Measurements from ENCODE around the gene OR2H2.

Gene OR2H2

DNA sequence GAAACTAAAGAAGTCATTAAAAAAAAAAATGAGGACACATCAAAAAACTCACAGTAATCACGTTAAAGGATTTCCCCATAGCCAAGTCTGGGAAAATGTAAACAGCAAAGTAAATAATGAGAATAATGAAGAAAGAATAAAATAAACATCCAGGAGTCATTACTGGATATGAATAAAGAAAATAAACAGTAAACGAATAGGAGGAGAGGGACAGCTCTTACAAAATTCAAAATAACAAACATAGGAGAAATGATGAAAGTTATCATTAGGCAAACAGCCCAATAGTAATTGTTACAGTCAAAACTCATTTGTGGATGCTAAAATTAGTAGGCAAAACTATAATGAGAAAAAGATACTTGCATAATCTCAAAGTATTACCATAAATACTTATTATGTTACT, 17.4 kb upstream of the OR2H2 start:
- TF ChIP-seq, protein P1, sequence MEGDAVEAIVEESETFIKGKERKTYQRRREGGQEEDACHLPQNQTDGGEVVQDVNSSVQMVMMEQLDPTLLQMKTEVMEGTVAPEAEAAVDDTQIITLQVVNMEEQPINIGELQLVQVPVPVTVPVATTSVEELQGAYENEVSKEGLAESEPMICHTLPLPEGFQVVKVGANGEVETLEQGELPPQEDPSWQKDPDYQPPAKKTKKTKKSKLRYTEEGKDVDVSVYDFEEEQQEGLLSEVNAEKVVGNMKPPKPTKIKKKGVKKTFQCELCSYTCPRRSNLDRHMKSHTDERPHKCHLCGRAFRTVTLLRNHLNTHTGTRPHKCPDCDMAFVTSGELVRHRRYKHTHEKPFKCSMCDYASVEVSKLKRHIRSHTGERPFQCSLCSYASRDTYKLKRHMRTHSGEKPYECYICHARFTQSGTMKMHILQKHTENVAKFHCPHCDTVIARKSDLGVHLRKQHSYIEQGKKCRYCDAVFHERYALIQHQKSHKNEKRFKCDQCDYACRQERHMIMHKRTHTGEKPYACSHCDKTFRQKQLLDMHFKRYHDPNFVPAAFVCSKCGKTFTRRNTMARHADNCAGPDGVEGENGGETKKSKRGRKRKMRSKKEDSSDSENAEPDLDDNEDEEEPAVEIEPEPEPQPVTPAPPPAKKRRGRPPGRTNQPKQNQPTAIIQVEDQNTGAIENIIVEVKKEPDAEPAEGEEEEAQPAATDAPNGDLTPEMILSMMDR (IDR thresholded peaks at IDR 0.05; ENCODE audit: extremely low read depth, missing control alignments): no peak
- DNase-seq (ENCODE audit: low spot score): no peak

DNA sequence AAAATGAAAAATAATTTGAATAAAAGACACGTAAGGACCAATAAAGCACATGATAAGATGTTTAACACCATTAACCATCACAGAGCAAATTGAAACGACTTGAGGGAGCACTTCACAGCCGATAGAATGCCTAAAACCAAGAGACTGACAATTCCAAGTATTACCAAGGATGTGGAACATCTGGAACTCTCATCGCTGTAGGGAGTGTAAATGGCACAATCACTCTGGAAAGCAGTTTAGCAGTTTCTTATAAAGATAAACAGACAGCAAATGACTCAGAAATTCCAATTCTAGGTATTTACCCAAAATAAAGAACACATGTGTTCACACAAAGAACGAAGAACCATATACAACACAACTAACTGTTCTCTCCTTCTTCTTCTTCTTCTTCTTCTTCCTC, 16.9 kb upstream of the OR2H2 start:
- DNase-seq (ENCODE audit: low spot score): no peak
- TF ChIP-seq, protein P1 (IDR thresholded peaks at IDR 0.05; ENCODE audit: extremely low read depth, missing control alignments): no peak

DNA sequence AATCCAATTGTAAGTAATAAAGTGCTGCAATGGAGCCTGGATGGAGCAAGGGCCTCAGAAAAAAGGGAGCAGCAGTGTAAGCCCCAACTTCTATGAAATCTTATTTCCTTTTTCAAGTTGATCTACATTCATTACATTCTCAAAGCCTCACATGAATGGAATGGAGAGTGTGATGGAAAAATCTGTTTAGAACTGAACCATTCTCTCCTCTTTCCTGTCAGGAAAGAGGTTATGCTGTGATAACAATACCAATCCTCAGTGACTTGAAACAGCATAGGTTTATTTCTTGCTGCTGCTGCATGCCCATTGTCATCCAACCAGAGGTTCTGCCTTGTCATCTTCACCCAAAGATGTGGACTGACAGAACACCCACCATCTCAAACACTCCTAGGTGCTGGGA, 8.9 kb upstream of the OR2H2 start:
- TF ChIP-seq, protein P1 (IDR thresholded peaks at IDR 0.05; ENCODE audit: extremely low read depth, missing control alignments): no peak
- DNase-seq (ENCODE audit: low spot score): no peak

DNA sequence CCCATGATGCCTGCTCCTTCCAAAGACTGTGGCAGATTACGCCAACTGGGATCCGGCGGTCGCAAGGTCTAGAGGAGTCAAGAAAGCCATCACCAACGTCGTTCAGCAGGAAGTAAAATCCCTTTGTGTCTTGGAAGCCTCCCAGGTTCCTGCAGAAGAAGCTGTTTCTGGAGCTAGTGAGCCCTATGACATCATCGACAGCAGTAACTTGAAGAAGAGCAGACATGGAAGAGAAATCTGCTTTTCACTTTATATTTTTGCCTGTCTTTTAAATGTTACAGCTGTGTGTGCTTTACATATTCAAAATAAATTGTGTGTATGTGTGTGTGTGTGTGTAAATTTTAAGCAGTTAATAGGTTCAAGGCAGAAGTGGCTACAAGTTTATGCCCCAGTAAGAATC, 7.4 kb upstream of the OR2H2 start:
- DNase-seq (ENCODE audit: low spot score): no peak
- TF ChIP-seq, protein P1 (IDR thresholded peaks at IDR 0.05; ENCODE audit: extremely low read depth, missing control alignments): no peak

DNA sequence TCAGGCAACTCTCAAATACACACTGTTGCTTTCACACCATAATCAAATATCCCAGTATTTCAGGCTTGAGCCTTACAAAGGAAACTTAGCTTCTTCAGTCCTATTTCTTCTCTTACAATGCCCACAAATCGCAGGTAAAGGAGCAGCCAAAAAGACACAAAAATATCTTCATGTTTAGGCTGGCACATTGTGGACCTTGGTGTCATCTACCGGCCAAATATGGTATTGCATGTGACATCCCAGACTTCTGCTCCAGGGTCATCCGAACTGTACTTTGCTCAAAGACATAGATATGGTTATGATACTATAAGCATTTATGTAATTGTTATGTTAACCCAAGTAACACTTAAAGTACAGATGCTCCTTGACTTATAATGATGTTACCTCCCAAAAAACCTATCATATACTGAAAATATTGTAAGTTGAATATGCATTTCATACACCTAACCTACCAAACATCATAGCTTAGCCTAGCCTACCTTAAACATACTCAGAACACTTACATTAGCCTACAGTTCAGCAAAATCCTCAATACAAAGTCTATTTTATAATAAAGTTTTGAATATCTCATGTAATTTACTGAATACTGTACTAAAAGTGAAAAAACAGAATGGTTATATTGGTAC, 4.6 kb downstream of the OR2H2 start:
- TF ChIP-seq, protein P1 (IDR thresholded peaks at IDR 0.05; ENCODE audit: extremely low read depth, missing control alignments): peak; percentile 93
- DNase-seq (ENCODE audit: low spot score): peak; percentile 52

DNA sequence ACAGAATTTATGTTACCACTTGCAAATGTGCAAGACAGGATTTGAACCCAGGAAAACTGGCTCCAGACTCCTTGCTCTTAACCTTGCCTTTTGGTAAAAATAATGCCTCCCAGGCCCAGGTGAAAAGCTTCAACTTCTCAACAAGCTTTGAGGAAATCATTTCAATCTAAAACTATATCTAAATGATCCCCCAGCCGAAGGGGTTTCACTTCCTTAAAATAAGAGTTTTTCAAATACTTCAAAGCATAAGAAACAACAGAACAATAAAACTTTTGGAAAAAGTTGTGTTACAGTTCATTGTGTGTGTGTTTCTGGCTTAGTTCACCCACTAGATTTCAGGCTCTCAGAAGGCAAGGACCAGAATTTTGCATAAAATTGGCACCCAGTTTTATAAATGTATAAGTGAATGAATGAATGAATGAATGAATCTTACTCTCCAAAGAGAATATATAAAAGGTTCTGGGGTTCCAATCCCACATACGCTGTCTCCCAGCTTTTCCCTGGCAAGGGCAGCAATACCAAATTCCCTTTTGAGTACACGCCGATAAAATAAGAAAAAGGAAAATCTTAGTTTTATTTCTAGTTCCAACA, 5.4 kb downstream of the OR2H2 start:
- no peak for DNase-seq (ENCODE audit: low spot score)

DNA sequence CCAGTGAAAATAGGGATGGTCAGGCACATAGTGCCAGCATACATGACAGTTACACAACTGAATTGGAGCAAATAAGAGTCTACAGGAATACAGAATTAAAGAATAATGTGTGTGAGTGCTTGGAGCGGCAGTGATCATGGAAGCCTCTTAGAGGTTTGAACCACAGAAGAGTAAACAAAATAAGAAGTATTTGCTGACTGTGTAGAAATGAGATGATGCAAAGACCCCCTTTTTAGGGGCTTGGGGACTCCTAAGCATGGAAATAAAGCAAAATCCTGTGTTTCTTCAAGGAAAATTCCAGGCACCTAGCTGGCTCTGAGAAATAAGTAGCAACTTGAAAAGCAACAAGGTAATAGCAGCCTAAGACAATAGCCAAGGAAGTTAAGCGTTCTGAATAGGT, 6.8 kb downstream of the OR2H2 start:
- TF ChIP-seq, protein P1 (IDR thresholded peaks at IDR 0.05; ENCODE audit: extremely low read depth, missing control alignments): no peak
- no peak for DNase-seq (ENCODE audit: low spot score)

More for the DNA sequence above, 5.4 kb downstream of the OR2H2 start:
- TF ChIP-seq, protein P1 (IDR thresholded peaks at IDR 0.05; ENCODE audit: extremely low read depth, missing control alignments): no peak
